Islet of Langerhans (tissue), 1 donor: ENCODE data around the gene MCM3AP.

ENCODE experiments used
- FAIRE-seq: peaks from one replicate; lab custom pipeline; 2011; peaks lifted over from hg19 to GRCh38; lab: Jason Lieb, UNC

Gene MCM3AP

DNA sequence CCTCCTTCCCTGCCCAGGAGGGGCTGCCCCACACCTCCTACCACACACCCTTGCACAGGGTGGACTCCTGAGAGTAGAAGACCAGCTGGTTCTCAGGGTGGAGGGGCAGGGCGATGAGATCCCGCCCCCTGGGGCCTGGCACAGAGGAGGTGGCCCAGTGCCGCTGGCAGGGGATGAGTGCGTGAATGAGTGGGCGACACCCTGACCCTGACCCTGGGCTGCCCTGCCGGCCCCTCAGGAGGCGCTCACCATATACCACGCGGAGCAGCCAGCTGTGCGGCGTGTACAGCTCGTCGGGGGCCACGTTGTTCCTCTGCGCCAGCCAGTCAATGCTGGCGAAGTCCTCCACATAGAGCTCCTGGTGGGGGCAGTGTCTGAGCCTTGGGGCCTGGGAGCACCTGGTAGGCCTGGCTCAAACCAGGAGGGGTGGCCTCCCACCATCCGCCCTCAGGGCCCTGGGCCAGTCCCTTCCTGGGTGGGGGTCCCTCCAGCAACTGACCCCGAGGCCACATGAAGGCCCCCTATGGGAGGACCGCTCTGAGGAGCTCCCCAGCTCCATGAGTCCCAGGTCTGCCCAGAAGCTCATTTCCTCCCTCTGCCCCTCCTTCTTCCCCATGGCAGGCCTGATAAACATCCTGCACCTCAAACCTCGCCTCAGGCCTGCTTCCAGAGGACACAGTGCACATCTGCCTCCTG, 69.8 kb downstream of the MCM3AP start:
- FAIRE-seq = no peak

DNA sequence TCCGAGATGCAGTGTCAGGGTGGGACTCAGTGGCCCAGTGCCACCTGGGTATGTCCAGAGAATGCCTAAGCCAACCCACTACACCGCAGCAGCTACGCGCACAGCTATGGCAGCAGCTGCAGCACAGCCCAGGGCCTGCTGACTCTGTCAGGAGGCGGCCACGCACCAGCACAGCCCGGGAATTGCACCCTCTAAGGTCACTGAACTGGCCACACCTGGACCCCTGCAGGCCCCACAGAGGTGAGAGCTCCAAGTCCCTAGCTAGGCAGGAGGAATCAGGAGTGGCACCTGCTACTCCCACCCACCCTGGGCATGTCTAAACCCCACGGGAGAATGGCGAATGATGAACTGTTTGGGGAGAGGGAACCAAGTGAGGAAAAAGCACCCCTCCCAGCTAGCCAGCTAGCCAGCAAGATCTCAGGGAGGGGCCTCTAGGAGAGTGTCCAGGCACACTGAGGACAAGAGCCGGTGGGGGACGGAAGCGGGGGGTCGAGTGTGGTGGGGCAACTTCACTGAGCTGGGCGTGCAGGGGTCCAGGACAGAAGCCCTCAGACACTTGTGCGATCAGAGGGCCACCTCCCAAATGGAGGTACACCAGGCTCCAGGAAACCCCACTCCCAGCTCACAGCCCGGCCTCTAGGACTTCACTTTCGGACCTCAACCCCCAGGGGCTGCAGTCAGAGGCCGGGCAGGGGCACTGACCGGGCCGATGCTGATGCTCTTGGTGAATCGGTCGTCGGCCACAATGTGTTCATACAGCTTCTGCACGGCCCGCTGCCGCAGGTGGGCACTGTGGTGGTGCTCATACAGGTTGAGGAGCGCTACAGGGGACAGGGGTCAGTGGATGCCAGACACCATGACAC, 70.7 kb downstream of the MCM3AP start:
- FAIRE-seq = no peak

DNA sequence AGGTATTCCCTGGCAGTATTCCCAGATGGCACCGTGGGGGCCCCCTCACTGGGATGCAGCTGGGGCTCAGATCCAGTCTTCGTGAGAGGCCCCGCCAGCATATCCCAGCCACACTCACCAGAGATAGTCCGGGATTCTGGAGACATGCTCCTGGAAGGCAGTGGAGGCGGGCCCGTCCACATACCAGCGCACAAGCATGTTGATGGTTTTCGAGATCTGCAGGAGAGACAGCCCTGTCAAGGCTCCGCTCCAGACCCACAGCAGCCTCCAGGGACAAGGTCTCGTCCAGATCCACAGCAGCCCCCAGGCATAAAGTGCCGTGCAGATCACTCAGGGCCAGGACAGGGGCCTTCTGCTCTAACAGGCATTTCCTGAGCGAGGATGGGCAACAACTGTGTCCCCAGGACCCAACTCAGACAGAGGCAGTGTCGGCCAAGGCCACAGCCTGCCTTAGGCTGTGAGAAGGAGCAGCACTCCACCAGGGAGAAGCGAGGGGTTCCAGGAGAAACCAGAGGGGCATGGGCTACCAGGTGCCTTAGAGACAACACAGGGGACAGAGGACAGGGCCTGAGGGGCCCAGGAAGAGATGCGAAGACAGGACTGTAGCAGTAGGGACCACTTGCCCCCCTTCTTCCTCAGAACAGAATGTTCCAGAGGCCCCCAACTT, 71.7 kb downstream of the MCM3AP start:
- FAIRE-seq = no peak

DNA sequence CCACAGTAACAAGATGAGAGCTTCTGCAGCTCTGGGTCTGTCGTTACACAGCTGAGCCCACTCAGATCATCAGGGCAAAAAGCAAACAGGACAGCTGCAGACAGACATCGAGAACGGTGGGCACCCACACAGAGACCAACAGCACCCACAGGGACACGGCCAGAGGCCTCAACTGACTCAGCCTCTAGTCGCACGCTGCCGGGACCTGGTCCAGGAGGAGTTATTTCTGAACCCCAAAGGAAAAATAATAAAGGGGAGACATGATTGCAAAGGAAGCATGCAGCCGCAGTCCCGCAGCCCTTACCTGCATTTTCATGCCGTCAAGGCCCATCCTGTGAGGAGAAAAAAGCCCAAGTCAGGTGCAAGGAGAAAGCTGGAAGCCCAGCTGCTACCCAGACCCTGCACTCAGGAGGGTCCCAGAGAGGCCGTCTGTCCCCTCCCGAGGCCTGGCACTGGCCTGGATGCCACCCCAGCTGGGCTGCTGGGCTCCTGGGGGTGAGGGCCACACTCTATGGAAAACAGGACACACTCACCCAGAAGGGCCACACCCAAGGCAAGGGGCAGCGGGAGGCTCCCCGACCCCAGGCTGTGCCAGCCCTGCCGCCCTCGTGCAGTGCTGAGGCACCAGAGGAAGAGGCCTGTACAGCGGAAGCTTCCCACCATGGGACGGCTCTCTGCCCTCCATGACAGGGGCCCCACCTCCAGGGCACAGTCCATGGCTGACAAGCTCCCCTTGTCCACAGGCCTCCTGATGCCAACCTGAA, 72.5 kb downstream of the MCM3AP start:
- FAIRE-seq = no peak

DNA sequence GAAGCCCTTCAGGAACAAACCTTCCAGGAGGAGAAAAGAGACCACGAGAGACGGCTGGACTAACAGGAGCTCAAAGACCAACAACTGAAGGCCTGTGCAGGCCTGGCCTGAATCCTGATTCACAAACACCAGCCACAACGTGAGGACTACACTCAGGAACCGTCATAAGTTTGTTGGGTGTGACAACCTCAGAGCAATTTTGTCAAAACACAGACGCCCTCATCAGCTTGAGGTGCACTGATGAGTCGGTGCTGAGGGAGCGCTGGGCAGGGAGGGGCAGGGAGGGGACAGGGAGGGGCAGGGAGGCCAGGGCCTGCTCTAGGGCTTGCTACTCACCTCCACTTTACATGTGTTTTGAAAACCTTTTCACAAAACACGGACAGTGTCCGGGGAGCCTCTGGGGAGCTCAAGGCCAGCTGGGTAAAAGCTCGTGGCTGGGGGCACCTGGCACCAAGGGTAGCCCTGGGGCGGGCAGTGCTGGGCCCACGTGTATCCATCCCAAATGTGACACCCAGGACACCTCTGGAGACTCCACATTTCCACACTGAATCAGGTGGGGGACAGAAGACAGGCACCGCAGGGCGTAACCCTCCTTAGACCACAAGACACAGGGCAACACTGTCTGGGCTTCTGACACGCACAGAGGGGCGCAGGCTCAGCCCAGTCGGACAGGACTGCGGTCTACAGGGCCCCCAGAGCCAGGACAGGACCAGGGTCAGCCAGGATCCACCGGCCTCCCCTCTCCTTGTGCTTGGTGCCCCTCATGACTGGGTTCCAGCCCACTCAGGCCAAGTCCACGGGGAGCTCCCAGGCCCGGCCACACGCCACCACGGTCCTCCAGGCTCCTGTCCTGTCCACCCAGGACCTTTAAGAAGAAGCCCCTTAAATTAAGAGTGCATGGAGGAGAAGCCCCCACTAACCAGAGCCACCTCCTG, 73.4 kb downstream of the MCM3AP start:
- no peak for FAIRE-seq

DNA sequence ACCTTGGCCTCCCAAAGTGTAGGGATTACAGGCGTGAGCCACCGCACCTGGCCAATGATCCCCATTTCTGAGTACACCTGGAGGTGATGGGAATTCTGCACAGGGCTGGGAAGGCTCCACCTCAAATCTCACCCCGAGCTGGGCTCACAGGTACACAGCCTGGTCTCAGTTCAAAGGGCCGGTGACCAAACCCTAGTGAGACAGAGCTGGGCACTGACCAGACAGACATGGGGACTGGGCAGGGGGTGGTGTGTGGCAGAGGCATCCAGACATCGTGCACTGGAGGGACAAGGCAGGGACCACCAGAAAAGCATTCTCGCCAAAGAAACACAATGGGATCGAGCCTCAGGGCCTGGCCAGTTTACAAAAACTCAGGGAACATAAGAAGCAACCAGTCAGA, 74.0 kb downstream of the MCM3AP start:
- FAIRE-seq = no peak

DNA sequence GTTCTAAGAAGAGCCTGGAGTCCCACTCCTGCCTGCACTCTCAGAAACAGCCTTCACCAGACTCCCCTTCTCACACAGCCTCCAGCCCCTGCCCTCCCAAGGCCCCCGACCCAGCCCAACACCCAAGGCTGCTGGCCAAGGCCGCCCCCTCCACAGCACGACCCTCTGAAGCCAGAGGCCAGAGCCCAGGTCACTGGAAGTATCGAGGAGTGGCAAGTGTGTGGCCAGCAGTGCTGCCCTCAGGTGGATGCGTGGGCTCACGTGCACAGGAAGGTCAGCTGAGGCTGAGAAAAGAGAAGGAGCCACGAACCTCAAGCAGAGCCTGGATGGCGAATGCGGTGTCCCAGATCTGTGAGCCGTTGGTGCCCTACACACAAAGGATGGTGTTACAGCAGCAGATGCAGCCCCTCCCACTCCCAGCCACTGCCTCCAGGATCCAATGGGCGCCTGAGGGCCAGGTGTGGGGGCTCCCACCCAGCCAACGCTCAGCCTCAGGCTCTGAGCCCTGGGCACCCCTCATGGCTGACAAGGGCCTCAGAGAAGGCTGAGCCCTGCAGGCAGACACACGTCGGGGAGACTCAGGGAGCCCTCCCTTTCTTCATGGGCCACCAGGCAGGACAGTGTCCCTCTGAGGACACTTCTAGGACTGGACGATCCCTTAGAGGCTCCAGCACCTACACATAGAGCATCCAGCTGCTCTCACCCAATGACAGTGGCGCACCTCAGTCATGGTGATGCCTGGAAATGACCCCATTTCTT, 74.9 kb downstream of the MCM3AP start:
- no peak for FAIRE-seq

DNA sequence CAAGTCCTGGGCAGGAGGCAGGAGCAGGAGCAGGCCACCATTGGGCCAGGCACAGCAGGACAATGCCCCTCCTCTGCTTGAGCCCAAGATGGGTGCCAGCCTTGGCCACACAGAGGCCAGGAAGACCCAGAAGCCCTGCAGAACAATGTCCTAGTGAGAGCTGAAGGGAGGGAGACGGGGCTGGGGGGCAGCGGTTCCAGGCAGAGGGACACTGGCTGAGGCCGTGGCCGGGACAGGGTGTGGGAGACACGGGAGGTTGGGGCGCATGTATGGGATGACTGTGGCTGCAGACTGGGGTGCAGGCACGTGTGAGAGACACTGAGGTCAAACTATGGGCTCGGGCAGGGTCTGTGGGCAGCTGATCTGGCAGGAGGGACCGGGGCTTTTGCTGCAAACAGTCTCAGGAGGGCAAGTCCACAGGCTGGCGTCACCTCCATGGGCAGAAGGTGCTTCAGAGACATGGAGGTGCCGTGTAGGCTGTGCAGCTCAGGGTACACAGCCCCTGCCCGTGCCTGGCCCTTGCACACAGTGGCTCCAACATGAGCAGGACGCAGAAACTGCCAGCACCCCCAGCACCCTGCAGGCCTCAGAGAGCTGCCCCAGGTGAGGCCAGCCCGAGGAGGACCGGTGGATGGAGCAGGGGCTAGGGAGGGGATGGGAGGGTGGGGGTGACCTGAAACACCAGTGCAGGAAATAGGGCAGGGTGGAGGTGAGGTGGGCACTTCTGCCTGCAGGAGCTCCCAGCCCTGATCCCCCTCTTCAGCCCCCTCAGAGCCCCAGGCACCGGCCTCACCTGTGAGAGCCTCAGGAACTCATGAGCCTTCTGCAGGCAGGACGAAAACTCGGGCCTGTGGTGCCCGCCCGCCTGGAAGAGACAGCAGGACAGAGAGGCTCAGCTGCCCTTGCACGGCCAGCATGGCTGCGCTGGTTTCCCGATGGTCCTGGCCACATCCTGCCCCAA, 76.4 kb downstream of the MCM3AP start:
- no peak for FAIRE-seq

DNA sequence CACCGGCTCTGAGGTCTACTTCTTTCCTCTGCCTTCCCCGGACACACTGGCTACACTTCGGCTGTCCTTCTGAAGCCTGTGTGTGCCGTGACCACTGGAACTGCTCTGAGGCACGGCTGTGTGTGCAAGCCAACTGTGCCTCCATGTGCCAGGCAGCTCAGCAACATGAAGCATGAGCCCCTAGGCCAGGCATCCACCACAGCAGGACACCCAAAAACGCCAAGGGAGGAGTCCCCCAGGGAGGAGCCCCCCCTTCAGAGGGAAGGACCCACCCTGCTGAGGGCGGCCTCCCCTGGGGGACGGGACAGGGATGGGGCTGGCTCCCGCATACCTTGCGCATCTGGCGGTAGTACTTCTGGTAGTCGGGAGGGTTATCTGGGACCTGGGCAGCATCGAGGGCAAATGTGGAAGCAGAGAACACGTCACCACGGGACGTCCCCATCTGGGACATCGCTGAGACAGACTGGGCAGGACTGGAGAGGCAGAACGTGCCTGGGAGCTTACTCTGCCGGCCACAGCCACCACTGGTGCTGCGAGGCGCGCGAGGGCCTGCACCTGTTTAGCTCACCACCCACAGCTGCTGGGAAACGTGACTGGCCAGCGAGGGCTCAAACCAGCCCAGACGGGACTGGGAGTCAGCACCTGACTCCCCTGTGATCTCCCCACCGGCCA, 77.4 kb downstream of the MCM3AP start:
- FAIRE-seq = no peak

DNA sequence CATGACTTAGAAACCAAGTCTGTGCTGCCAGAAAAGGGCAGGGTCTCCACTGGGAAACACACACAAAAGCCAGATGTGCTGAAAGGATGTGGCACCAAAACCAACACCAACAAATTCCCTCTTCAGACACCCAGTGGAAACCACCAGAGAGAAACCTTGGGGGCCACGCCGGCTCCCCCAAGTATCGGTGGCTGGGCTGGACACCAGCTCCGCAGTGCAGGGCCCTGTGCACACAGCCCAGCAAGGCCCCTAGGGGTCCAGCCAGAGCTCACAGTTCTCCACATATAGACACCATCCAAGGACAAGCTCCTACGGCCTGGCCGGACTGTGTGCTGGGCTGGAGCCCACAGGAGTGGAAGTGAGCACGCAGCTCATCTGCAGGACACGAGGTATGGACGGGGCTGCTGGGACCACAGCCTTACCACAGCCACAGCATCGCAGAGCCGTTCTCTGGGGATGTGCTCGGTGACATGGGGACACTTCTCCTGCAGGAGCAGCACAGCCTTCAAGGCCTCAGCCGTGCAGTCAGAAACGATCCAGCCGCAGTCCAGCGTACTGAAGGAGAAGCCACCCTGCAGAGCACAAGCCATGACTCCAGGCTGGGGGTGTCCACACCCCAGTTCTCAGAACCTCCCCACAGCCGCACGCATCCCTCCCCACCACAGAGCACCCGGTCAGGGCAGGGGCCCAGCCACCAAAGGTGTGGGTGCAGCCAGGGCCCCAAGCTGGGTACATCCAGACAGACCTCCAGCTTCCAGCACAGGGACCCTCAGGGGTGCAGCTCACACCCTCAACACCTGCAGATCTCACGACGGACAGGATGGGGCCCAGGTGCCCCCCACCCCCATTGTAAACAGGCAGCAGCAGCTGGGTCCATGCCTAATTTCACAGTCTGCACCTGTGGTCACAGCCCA, 78.1 kb downstream of the MCM3AP start:
- FAIRE-seq = no peak

DNA sequence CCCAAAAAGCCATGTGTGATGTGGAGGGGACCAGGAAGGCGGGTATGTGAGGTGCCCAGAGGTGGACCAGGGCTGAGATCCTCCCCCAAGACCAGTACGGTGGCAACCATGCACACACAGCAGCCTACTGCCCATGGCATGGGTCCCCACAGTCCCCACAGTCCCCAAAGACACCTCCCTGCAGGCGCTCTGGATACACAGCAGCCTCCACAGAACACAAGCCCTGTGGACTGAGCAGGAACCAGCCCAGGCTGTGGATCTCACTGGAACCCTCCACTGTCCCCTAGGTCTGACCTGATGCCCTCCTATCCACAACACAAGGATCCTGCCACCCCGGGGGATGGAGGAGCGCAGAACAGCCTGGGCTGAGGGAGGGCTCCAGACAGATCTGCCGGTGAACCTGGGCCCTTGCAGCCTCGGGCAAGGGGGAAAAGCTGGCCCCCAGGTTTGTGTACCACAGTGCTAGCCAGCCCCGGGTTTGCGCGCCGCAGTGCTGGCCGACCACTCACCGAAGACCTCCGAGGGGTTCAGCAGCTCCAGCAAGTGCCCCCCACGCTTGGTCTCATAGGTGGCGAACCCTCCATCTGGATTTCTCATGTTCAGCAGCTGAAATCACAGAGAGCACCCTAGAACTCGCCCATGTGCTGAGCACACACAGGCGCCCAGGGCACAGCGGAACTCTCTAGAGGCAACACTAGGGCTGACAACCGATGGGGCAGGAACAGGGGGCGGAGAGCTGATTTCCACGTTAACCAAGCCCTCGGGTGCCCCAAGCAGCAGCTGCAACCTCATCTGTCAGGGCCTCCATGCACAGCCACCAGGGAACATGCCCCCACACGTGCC, 79.0 kb downstream of the MCM3AP start:
- FAIRE-seq = no peak

DNA sequence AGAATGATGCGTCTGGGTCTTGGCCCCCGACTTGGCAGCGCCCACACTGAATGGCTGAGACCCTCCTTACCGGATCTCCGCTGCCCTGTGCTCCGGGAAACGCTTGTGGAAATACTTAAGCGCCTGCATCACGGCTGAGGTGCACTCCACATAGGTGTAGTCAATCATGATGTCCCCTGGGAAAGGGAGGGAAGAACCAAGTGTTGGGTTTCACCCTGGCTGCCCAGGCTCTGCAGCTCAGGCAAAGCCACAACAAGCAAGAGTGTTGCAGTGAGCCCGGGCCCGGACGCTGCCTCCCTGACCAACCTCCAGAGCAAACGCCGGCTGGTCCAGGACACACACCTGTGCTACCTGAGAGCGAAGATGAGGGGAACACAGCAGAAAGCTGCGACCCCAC, 79.6 kb downstream of the MCM3AP start:
- FAIRE-seq = no peak

DNA sequence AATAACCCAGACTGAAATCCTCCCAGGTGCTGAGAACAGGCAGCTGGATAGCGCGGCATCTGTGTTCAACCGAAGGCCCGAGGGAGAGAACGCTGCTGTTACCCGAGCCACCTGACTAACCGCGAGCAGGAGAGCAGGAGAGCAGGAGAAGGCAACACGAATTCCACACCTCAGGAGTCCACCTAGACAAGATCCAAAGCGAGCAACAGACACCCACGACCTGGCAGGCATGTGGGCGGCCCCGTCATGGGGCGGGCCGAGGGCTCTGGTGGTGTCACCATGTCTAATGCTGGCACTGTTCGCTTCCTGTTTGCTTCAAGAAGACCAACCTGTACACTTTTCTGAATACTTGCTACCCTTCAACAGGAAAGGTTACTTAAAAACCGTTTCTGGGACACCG, 80.2 kb downstream of the MCM3AP start:
- no peak for FAIRE-seq

DNA sequence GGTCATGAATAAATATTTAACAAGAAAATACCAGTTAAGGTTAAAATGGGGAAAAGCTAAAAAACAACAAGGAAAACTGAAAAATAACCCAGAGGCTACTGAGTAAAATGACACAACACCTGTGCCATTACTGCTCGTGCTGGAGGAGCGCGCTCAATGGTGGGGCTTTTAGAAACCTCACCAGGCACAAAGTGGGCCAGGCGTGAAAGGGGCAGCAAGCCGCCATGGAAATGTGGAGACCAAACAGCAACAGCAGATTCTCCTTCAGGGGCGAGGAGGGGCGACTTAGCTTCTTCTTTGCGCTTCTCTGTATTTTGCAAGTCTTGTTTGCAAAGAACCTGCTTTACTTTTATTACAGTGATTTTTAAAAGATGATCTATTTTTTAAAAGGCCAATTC, 82.2 kb downstream of the MCM3AP start:
- FAIRE-seq = no peak

DNA sequence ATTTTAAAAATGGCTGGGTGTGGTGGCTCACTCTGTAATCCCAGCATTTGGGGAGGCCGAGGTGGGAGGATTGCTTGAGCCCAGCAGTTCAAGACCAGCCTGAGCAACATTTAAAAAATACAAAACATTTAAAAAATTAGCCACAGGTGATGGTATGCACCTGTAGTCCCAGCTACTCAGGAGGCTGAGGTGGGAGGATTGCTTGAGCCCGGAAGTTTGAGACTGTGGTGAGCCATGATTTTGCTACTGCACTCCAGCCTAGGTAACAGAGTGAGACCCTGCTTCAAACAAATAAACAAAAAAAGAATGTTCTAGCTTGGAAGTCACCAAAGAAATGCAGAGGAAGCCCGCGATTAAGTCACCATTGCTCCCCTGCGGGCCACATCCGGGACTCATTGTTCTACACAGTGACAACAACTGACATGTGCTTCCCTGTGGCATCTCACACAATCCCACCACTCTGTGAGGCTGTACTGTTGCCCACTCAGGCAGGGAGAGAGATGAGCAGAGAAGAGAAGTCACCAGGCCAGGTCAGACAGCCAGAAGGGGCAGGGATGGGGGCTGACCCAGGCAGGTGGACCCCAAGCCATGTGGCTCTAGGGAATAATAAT, 82.7 kb downstream of the MCM3AP start:
- FAIRE-seq = no peak
